Measurements from ENCODE around the gene GRAMD1B.

- TF ChIP-seq CTCF (IDR thresholded peaks at IDR 0.05) (no peak), POLR2A (IDR thresholded peaks at IDR 0.05) (no peak)
Measured at GRCh38 chr11:123588117-123588863, 158.2 kb downstream of the GRAMD1B start.
